HepG2 (cell line): ENCODE measurements around the gene C14orf119. TPM values are rescaled to one million over a fixed set of nuclear protein-coding genes. Genes with fewer than 3 reads are reported as not detected.
A peak's percentile ranks its signal among the peaks of the same experiment; 100 is the strongest.

Source experiments
- CHCHD3 ChIP-seq: sonication (generic); formaldehyde crosslinking; IDR thresholded peaks from 2 replicates; pipeline ENCODE4 v1.8.0; 2022; ENCODE audit warnings: mild to moderate bottlenecking, missing genetic modification reagents, moderate library complexity
- EP300 ChIP-seq, 3 experiments: sonication (generic) in 1 of 3; formaldehyde crosslinking in 1 of 3; IDR thresholded peaks; 2 replicates each; pipeline versions ENCODE4 v1.5.1 to v1.6.1; 2011 to 2020; ENCODE audit warnings: low read depth in 2 of 3, low read length in 2 of 3, borderline replicate concordance in 1 of 3, improper control_type of control experiment in 1 of 3, mild to moderate bottlenecking in 1 of 3, missing genetic modification reagents in 1 of 3, moderate library complexity in 1 of 3
- FIP1L1 ChIP-seq: fragments of 200-400 bp; formaldehyde crosslinking; IDR thresholded peaks from 2 replicates; pipeline ENCODE4 v1.6.1; 2018; ENCODE audit warnings: low read depth, mild to moderate bottlenecking, low read length, moderate library complexity, borderline replicate concordance; ENCODE audit not compliant: insufficient read depth
- GATA4 ChIP-seq: sonication (generic); IDR thresholded peaks from 2 replicates; pipeline ENCODE4 v1.6.1; 2016; ENCODE audit warnings: antibody characterized with exemption, low read depth, borderline replicate concordance
- HDAC2 ChIP-seq: sonication (generic); formaldehyde crosslinking; IDR thresholded peaks from 2 replicates; pipeline ENCODE4 v1.4.0; 2020; ENCODE audit warnings: missing genetic modification reagents
- HOXA9 ChIP-seq: sonication (generic); formaldehyde crosslinking; IDR thresholded peaks from 2 replicates; pipeline ENCODE4 v1.8.1; 2022; ENCODE audit warnings: missing genetic modification reagents, mild to moderate bottlenecking, moderate library complexity, borderline replicate concordance
- KLF12 ChIP-seq: sonication (generic); formaldehyde crosslinking; IDR thresholded peaks from 2 replicates; pipeline ENCODE4 v1.4.0; 2020; ENCODE audit warnings: missing genetic modification reagents, borderline replicate concordance
- LCORL ChIP-seq, 2 experiments: fragments of 450-650 bp in 1 of 2; sonication (generic) in 1 of 2; formaldehyde crosslinking in 1 of 2; IDR thresholded peaks; 2 replicates each; pipeline versions ENCODE4 v1.5.0 to v1.6.1; 2017 to 2020; ENCODE audit warnings: antibody characterized with exemption in 1 of 2, missing genetic modification reagents in 1 of 2
- PCBP2 ChIP-seq: fragments of 200-400 bp; formaldehyde crosslinking; optimal IDR thresholded peaks from 2 replicates; pipeline ENCODE3; 2018; ENCODE audit warnings: low read length, low read depth; ENCODE audit not compliant: poor library complexity, severe bottlenecking
- SNAPC2 ChIP-seq: sonication (generic); formaldehyde crosslinking; IDR thresholded peaks from 2 replicates; pipeline ENCODE4 v1.8.1; 2022; ENCODE audit warnings: mild to moderate bottlenecking, missing genetic modification reagents
- ZNF335 ChIP-seq: sonication (generic); formaldehyde crosslinking; IDR thresholded peaks from 2 replicates; pipeline ENCODE4 v1.4.0; 2020; ENCODE audit warnings: missing genetic modification reagents
- polyA plus RNA-seq, 8 experiments: library from polyadenylated mRNA; depleted of rRNA in 3 of 8; stranded (reverse) in 7 of 8; unstranded in 1 of 8; fragments of >200 nt; fragmentation: Illumina TruSeq in 4 of 8; extraction: Trizol in 4 of 8; gene quantifications; 2 replicates each; pipeline versions ENCODE4 v1.2.1 to v1.2.3, GENCODE V29; 2011 to 2016; ENCODE audit warnings: low read depth in 4 of 8, missing spikeins in 1 of 8, mixed read lengths in 1 of 8; ENCODE audit not compliant: insufficient read depth in 1 of 8
- total RNA-seq, 5 experiments: library from RNA; depleted of rRNA; stranded (reverse); fragments of >200 nt; fragmentation: Illumina TruSeq; extraction: Trizol; gene quantifications; 2 replicates each; pipeline ENCODE4 v1.2.3, GENCODE V29; 2016; ENCODE audit warnings: low read depth in 1 of 5
- TF ChIP-seq, protein P1 (sequence below): IDR thresholded peaks from 2 replicates; pipeline ENCODE4 v1.6.1; 2016; ENCODE audit warnings: missing genetic modification reagents, missing compliant biosample characterization
- TF ChIP-seq, protein P2 (sequence below): sonication (generic); formaldehyde crosslinking; IDR thresholded peaks from 2 replicates; pipeline ENCODE4 v1.4.0; 2020; ENCODE audit warnings: missing genetic modification reagents
- TF ChIP-seq, protein P3 (sequence below): sonication (generic); formaldehyde crosslinking; IDR thresholded peaks from 2 replicates; pipeline ENCODE4 v1.8.0; 2022; ENCODE audit warnings: missing genetic modification reagents, low read depth, mild to moderate bottlenecking, borderline replicate concordance
- TF ChIP-seq, protein P4 (sequence below): sonication (generic); formaldehyde crosslinking; IDR thresholded peaks from 2 replicates; pipeline ENCODE4 v1.8.0; 2023; ENCODE audit warnings: mild to moderate bottlenecking, missing genetic modification reagents
- TF ChIP-seq, protein P5 (sequence below): sonication (generic); formaldehyde crosslinking; IDR thresholded peaks from 2 replicates; pipeline ENCODE4 v1.8.1; 2022; ENCODE audit warnings: low read depth, mild to moderate bottlenecking, missing genetic modification reagents
- TF ChIP-seq, protein P6 (sequence below), 2 experiments: sonication (generic) in 1 of 2; formaldehyde crosslinking in 1 of 2; IDR thresholded peaks; 2 replicates each; pipeline versions ENCODE4 v1.5.1 to v1.6.1; 2011 to 2020; ENCODE audit warnings: borderline replicate concordance in 1 of 2, low read depth in 1 of 2, low read length in 1 of 2, mild to moderate bottlenecking in 1 of 2, missing genetic modification reagents in 1 of 2, moderate library complexity in 1 of 2

C14orf119 gene
- total and polyA plus RNA-seq, 2 of the 13 experiments (the other 11 are each of a cell fraction or from before 2014, with no cell fraction given): 117 to 206 TPM

DNA sequence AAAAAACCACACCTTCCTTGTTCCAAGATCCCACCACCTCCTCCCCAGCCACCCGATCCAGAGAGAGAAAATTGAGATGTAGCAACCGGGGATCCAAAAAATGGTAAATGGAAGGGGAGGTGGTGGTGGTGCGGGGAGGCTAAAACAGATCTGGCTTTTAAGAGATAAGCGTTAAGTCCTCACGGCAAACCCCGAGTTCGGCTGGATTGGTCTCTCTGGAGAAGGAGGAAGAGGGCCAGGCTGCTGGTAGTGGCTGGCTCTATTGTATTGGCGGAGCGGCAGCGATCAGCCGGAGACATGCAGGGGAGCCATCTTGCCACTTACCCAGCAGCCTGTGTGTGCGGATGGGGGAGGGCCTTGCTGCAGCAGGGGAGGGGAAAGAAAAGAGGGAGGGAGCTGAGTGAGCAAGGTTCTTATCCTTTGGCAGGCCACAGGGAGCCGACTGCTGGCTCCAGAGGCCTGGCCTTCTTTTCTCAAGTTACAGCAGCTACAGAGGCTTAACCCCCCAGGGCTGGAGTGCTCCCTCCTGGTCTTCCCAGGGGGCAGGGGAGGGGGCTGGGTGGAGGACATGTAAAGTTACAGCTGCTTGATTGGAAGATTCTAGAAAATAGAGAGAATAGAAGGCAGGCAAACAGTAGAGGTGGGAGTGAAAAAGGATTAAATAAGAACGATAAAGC, 23.9 kb upstream of the C14orf119 start (continued):
- TF ChIP-seq LCORL (IDR thresholded peaks at IDR 0.05) (no peak), LCORL (CRISPR knock-in tag; IDR thresholded peaks at IDR 0.05) (peak; percentile 80), PCBP2 (no peak), HDAC2 (CRISPR knock-in tag) (peak; percentile 81), GATA4 (no peak), ZNF335 (CRISPR knock-in tag) (peak; percentile 56; the same call in 1 of the 2 replicates), FIP1L1 (peak; percentile 46; the same call in 1 of the 2 replicates), EP300 (IDR thresholded peaks at IDR 0.05; ENCODE audit: low read depth in 2 of 2, low read length in 2 of 2) (0 out of 4 replicates have a peak, but pooled peaks of 1 of the 2 experiments have one; percentile 11), EP300 (CRISPR knock-in tag; IDR thresholded peaks at IDR 0.05; ENCODE audit: borderline replicate concordance) (peak; percentile 26; the same call in 1 of the 2 replicates), HOXA9 (CRISPR knock-in tag) (peak; percentile 52; the same call in 1 of the 2 replicates), KLF12 (no peak), CHCHD3 (CRISPR knock-in tag) (no peak), SNAPC2 (CRISPR knock-in tag) (peak; percentile 80; the same call in 1 of the 2 replicates)
- TF ChIP-seq, protein P1, sequence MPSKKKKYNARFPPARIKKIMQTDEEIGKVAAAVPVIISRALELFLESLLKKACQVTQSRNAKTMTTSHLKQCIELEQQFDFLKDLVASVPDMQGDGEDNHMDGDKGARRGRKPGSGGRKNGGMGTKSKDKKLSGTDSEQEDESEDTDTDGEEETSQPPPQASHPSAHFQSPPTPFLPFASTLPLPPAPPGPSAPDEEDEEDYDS: peak; percentile 82
- TF ChIP-seq, protein P2, sequence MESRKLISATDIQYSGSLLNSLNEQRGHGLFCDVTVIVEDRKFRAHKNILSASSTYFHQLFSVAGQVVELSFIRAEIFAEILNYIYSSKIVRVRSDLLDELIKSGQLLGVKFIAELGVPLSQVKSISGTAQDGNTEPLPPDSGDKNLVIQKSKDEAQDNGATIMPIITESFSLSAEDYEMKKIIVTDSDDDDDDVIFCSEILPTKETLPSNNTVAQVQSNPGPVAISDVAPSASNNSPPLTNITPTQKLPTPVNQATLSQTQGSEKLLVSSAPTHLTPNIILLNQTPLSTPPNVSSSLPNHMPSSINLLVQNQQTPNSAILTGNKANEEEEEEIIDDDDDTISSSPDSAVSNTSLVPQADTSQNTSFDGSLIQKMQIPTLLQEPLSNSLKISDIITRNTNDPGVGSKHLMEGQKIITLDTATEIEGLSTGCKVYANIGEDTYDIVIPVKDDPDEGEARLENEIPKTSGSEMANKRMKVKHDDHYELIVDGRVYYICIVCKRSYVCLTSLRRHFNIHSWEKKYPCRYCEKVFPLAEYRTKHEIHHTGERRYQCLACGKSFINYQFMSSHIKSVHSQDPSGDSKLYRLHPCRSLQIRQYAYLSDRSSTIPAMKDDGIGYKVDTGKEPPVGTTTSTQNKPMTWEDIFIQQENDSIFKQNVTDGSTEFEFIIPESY: peak; percentile 72
- TF ChIP-seq, protein P3, sequence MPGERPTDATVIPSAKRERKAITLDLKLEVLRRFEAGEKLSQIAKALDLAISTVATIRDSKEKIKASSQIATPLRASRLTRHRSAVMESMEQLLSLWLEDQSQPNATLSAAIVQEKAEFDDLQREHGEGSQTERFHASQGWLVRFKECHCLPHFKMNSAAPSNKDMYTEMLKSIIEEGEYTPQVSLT (CRISPR knock-in tag): no peak
- TF ChIP-seq, protein P4, sequence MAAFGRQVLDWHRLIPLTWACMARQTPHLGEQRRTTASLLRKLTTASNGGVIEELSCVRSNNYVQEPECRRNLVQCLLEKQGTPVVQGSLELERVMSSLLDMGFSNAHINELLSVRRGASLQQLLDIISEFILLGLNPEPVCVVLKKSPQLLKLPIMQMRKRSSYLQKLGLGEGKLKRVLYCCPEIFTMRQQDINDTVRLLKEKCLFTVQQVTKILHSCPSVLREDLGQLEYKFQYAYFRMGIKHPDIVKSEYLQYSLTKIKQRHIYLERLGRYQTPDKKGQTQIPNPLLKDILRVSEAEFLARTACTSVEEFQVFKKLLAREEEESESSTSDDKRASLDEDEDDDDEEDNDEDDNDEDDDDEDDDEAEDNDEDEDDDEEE (CRISPR knock-in tag): peak; percentile 97
- TF ChIP-seq, protein P5, sequence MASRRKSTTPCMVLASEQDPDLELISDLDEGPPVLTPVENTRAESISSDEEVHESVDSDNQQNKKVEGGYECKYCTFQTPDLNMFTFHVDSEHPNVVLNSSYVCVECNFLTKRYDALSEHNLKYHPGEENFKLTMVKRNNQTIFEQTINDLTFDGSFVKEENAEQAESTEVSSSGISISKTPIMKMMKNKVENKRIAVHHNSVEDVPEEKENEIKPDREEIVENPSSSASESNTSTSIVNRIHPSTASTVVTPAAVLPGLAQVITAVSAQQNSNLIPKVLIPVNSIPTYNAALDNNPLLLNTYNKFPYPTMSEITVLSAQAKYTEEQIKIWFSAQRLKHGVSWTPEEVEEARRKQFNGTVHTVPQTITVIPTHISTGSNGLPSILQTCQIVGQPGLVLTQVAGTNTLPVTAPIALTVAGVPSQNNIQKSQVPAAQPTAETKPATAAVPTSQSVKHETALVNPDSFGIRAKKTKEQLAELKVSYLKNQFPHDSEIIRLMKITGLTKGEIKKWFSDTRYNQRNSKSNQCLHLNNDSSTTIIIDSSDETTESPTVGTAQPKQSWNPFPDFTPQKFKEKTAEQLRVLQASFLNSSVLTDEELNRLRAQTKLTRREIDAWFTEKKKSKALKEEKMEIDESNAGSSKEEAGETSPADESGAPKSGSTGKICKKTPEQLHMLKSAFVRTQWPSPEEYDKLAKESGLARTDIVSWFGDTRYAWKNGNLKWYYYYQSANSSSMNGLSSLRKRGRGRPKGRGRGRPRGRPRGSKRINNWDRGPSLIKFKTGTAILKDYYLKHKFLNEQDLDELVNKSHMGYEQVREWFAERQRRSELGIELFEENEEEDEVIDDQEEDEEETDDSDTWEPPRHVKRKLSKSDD (CRISPR knock-in tag): no peak
- TF ChIP-seq, protein P6, sequence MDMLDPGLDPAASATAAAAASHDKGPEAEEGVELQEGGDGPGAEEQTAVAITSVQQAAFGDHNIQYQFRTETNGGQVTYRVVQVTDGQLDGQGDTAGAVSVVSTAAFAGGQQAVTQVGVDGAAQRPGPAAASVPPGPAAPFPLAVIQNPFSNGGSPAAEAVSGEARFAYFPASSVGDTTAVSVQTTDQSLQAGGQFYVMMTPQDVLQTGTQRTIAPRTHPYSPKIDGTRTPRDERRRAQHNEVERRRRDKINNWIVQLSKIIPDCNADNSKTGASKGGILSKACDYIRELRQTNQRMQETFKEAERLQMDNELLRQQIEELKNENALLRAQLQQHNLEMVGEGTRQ (IDR thresholded peaks at IDR 0.05; ENCODE audit: low read depth, low read length): no peak
- TF ChIP-seq, protein P6 (CRISPR knock-in tag; IDR thresholded peaks at IDR 0.05; ENCODE audit: borderline replicate concordance): peak; percentile 15; the same call in 1 of the 2 replicates
